Vein endothelial cell (primary cell): ENCODE results near the gene CCDC9. TPM values are rescaled to one million over a fixed set of nuclear protein-coding genes. Genes with fewer than 3 reads are reported as not detected.

Experiments used
- small RNA-seq: library from RNA; depleted of rRNA; stranded (forward); fragments of <200 nt; gene quantifications from one replicate; pipeline ENCODE3, GENCODE V24; 2012
- total RNA-seq: library from RNA; depleted of rRNA; stranded (reverse); fragments of >200 nt; gene quantifications from 2 replicates; pipeline ENCODE4 v1.2.3, GENCODE V29; 2012

Gene CCDC9
- total RNA-seq = 4.5 and 5.6 TPM in 2 replicates

DNA sequence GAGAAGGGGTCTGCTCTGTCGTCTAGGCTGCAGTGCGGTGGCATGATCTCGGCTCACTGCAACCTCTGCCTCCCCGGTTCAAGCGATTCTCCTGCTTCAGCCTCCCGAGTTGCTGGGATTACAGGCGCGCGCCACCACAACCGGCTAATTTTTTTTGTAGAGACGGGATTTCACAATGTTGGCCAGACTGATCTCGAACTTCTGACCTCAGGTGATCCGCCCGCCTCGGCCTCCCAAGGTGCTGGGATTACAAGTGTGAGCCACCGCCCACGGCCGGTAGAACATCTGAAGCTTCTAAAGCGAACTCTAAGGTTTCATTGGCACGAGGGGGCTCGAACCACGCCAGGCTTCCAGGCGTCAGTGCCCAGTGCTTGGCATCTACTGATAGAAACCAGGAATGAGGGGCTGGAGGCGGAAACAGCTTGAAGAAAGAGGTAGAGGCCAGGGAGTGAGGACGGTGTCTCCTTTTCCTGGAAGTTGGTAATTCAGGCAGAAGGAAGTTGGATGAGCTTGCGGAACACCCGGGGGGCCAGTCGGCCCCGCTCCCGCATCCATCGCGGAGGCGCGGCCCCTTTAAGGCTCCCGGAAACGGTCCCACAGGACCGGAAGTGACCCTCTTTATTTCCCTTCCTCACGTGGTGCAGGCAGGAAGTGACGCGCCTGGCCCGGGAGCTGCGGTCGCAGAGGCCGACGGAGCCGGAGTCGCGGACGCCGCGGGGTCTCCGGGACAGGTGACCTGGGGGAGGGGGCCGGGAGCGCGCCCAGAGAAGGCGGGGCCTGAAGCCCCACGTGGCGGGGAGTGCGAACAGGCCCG, at the start of gene CCDC9:
CCDC9 (plus strand) TSS at position 647 of the 814 bp plus-strand sequence. CDS start 1,876 bp downstream, outside the sequence.

DNA sequence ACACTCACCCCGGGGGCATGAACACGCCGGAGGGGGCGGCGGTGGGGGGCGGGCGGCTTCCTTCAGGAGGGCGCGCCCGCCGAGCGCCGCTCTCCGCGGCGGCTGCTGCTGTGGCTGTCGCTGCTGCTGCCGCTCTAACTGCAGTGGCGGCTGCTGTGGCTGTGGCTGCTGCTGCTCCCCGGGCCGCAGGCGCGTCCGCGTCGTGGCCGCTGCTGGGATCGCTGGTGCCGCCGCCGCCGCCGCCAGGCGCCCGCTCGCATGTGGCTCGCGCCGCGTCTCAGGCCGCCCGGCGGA, 25.5 kb upstream of the CCDC9 start, which contains the start of gene BBC3:
BBC3 (minus strand) TSS at position 279 of the 294 bp plus-strand sequence. CDS start 2,768 bp downstream, outside the sequence.

DNA sequence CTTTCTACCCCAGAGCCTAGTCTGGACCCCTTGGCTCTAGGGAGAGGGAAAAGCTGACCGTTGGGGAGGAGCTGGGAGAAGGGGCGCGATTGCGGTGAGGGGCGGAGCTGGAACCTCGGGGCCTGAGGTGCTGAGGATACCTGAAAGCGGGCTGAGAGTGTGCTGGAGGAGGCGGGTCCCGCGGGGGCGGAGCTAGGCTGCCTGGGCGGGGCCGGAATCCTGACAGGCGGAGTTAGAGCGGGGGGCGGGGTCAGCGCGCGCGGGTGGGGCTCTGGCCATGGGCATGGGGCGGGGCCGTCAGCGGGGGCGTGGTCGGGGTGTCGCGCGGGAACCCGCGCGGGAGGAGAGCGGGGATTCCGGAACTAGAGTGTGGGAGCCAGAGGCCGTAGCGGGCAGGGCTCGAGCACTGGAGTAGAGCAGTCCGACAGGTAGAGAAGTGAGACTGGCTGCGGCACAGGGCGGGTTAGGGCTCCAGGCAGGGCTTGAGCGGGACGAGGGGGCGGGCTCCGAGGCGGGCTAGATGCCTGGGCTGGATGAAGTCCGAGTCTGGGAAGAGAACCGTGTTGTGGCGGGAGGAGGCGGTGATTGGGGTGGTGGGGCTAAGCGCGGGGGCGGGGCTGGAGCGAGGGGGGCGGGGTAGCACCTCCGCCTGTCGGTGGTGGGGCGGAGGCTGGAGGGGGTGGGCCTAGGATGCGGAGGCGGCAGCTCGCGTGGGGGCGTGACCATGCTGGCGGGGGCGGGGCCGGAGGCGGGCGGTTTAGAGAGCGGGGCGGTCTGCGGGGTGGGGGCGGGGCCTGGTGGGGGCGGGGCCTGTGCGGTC, 18.0 kb downstream of the CCDC9 start, which contains the start of gene INAFM1:
INAFM1 (plus strand) TSS at position 815 of the 820 bp plus-strand sequence. CDS start 35 bp downstream, outside the sequence.

DNA sequence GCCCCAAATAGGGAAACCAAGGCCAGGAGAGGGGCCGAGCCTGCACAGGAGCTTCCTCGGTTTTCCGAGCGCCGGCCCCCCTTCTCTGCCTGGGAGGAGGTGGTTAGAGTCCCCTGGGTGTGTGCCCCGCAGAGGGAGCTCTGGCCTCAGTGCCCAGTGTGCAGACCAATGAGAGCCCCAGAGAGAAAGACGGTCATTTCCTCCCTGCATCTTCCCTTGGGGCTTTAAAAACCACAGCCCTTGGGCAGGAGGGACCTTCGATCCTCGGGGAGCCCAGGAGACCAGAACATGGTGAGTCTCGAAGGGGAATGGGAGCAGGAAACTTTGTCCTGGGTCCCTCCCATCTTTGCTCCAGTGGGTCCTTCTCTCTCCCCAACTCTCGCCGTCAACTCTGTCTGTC, 53.3 kb downstream of the CCDC9 start, which contains the start of gene C5AR1:
C5AR1 (plus strand) TSS at position 254 of the 400 bp plus-strand sequence; CDS start at position 289, 35 bp downstream.

Small RNAs within 50 kb of the gene (small RNA-seq; reads per million reads assigned to genes)
- not detected for gene MIR3190

Other genes with a start within 250 kb of the CCDC9 start
- 0.29 and 0.33 TPM in 2 replicates for gene NPAS1, start 236.7 kb upstream of the CCDC9 start, total RNA-seq
- 18.0 and 22.5 TPM in 2 replicates for gene TMEM160, start 207.9 kb upstream of the CCDC9 start, total RNA-seq
- gene ZC3H4, start 142.7 kb upstream of the CCDC9 start, total RNA-seq = 26.8 and 27.9 TPM in 2 replicates
- gene SAE1, start 125.7 kb upstream of the CCDC9 start, total RNA-seq = 153 and 194 TPM in 2 replicates
- gene BBC3, start 25.3 kb upstream of the CCDC9 start, total RNA-seq = 16.8 and 33.0 TPM in 2 replicates
- 0.48 and 0.65 TPM in 2 replicates for gene INAFM1, start 18.4 kb downstream of the CCDC9 start, total RNA-seq
- gene C5AR1, start 53.3 kb downstream of the CCDC9 start, total RNA-seq = not detected in 2 replicates
- not detected in 2 replicates for gene C5AR2, start 75.7 kb downstream of the CCDC9 start, total RNA-seq
- 13.7 and 16.7 TPM in 2 replicates for gene DHX34, start 92.8 kb downstream of the CCDC9 start, total RNA-seq
- 0.29 TPM in 1 of 2 replicates, not detected in the other for gene MEIS3, start 163.0 kb downstream of the CCDC9 start, total RNA-seq
- gene SLC8A2, start 215.4 kb downstream of the CCDC9 start, total RNA-seq = not detected in 2 replicates
- gene KPTN, start 227.7 kb downstream of the CCDC9 start, total RNA-seq = 4.3 and 5.6 TPM in 2 replicates